Mesenteric fat pad (tissue), 1 donor: ENCODE measurements around the gene CFAP43. TPM values are rescaled to one million over a fixed set of nuclear protein-coding genes. Genes with fewer than 3 reads are reported as not detected.
"Not testable (repeated sequence)": the region's sequence is repeated elsewhere in the genome, so short reads cannot be mapped to it uniquely, and the experiment has no call there.

Experiments used
- DNase-seq: peaks from one replicate; pipeline ENCODE4 v3.0.0-alpha.2; 2020; ENCODE audit warnings: low spot score
- total RNA-seq: library from RNA; stranded (reverse); fragmentation: NEBNext Ultra II Directional; extraction: Animal tissue kit (Norgen Biotek cat#: 25700); gene quantifications from one replicate; pipeline ENCODE4 v1.2.1, GENCODE V29; 2021
- donor health status: DM: yes; HTN: yes; CAD: no.

Gene CFAP43
- total RNA-seq, 1 donor from 2014 or later = 0.06 TPM

DNA sequence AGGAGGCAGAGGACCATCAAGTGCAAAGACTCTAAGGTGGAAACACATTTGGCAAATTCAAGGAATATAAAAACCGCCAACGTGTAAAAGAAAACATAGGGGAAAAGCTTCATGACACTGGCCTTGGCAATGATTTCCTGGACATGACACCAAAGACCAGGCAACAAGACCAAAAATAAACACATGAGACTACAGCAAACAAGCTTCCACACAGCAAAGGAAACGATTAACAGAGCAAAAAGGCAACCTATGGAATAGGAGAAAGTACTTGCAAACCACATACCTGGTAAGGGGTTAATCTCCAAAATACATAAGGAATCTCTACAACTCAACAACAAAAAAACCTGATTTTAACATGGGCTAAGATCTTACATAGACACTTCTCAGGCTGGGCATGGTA, 26.0 kb upstream of the CFAP43 start:
- DNase-seq = no peak

DNA sequence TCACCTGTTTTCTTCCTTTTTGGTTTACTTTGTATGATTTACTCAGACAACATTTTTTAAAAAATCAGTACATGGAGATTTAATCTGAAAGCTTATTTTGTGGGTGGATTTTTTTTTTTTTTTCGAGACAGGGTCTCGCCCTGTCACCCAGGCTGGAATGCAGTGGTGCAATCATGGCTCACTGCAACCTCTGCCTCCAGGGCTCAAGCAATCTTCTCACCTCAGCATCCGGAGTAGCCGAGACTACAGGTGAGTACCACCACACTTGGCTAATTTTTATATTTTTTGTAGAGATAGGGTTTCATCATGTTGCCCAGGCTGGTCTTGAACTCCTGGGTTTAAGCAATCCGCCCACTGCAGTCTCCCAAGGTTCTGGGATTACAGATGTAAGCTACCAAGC, 25.1 kb upstream of the CFAP43 start:
- no peak for DNase-seq

DNA sequence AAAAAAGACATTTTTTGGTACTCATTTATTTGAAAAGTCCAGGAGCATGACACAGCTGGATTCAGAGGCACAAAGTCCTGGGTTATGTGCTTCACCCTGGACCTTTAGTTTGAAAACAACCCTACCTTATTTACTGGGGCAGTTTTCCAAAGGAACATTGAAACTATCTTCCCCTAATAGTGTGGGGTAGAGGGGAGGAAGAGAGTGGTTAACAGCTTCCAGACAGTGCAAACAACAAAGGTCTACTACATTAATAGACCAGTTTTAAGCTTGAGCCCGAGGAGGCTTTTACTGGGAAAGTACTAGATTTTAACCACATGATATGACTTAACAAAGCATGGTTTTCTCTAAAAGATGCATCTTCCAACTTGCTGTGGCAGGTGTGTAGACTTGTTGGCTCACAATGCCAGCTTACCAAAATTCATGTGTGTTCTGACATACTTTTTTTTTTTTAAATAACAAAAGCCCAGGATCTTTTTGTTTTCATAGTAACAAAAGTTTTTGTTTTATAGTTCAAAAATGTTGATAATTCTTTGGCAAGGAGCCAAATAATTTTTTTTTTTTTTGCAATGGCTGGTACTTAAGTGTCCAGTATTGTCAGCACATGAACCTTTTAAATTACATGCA, 24.3 kb upstream of the CFAP43 start:
- no peak for DNase-seq

DNA sequence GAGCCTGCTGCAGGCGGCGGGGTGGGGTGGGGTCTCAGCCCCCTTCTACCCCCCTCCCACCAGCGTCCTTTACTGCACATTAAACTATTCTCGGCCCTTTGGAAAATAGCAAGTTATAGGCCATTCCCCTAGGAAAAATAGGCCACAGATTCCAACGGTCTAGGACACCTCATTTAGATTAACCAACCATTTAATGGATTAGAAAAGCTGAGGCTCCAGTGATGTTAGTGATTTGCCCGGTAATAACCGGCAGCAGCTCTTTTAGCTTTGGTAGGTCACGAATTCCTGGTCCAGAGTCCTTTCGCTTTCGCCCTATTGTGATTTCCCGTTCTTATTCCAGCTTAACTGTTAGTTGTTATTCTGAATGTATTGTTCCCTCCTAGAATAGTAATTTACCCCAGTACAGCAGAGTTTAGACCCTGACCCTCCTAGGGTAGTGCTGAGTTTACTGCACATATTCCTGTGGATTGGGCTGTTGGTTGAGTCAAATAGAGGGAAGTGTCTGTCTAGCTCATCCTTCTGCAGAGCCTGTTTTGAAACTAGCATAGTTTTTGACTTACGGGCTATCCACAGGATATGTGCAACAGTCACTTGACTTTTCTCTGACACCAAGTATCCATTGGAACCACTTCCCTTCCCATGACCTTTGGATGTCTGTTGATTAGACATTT, 23.3 kb upstream of the CFAP43 start:
- no peak for DNase-seq

DNA sequence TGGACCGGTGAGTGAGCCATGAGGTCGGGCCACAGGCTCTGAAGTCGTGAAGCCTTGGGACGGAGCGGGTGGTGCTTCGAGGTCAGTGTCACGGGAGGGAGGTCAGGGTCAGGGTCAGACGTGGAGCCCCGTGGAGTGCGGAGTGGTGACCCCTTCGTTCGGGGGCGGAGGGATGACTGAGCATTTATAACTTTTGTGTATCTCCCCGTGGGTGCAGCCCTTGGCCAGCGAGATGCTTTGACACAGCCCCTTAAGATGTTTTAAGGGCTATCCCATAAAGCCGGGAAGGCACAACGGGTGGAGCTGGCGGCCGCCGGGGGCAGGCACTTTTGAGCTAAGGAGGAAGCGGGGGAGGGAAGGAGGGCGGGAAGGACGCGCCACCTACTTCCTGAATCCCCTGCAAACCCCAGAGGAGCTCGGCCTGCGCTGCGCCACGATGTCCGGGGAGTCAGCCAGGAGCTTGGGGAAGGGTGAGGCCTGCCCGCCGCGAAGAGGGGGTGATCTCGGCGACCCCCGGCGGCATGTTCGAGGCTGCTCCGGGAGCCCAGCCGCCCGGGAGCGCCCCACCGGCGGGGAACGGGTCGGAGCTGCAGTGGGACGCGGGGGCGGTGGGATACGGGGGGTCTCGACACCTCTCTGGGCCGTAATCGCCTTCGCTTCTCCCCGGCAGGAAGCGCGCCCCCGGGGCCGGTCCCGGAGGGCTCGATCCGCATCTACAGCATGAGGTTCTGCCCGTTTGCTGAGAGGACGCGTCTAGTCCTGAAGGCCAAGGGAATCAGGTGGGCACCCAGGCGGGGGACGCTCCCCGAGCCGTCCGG, 22.5 kb upstream of the CFAP43 start, which contains the start of gene GSTO1:
GSTO1 (plus strand) TSS at position 400 of the 818 bp plus-strand sequence; CDS start at position 437, 37 bp downstream.
- peak; percentile 93 for DNase-seq

DNA sequence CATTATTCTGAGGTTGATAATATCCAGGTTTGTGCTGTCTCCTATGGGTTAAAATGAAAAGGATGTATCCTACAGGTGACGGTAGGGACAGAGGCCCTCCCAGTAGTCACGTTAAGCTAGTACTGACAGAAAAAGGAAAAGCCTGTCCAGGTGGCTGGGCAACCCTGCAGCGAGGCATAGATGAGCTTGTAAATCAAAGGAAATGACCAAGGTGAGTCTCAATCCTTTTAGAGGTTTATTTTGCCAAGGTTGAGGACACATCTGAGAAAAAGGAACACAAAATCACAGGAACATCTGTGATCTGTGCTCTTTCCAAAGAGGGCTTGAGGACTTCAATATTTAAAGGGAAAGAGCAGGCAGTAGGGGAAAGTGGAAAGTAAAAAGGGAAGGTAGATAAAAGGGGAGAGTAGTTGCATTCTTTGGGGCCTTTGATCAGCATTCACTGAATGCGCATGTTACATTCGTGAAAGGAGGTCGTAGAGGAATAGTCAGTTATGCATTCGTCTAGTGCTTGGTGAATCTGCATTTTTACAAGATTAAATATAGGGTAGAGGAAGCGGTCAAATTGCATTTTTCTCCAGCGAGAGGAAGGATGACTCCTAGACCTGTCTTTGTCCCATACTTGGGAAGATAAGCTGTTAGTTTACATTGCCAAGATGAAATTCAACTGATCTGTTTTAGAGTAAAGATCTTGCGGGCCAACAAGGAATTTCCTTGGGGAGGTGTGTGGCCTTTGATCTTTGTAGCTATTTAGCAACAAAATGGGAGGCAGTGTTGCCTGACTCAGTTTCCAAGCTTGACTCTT, 21.6 kb upstream of the CFAP43 start:
- DNase-seq = no peak

DNA sequence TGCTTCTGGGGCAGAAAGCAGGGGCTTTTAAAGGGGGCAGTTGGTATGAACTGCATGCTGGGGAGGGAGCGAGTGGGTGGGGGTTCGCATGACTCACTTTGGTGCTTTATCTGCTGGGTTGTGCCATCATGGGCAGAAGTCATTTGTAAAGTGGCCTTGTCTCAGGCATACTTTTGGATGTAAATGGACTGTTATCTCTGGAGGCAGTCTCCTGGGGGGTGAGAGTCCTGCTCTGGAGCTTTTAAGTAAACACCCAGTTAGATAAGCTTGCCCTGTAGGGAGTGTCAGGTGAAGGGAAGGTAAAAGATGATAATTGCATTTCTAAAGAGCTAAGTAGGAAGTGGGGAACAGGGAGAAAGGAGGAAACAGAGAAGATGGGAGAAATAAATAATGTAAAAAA, 20.9 kb upstream of the CFAP43 start:
- no peak for DNase-seq

DNA sequence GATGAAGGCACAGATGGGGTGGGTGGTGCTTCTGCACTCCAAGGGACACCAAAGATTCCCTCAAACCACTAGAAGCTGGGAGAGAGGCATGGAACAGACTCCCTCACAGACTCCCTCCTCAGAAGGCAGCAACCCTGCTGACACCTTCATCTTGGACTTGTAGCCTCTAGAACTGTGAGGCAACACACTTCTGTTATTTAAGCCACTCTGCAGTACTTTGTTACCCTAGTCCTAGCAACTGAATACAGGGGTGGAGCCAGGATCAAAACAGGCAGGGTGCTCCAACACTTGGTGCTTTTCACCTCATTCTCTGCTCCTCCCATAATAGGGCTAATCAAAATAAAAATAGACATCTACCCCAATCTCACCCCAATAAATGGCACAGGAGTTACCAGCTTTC, 20.2 kb upstream of the CFAP43 start:
- DNase-seq = no peak

DNA sequence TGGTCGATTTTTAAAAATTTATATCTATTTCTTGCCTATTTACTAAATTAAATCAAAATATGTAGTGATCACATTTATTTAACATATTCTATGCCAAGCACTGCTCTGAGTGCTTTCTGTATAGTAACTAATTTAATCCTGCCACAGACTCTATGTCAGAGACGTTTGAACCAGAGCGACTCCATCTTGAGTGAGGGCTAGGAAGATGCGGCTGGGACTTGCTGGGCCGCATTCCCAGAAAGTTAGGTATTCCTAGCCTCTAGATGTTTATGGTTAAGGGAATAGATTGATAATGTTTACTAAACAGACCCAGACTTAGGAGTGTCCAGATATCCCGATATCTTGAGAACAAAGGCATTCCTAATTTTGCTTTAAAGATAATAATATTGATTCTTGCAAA, 19.3 kb upstream of the CFAP43 start:
- DNase-seq = no peak

DNA sequence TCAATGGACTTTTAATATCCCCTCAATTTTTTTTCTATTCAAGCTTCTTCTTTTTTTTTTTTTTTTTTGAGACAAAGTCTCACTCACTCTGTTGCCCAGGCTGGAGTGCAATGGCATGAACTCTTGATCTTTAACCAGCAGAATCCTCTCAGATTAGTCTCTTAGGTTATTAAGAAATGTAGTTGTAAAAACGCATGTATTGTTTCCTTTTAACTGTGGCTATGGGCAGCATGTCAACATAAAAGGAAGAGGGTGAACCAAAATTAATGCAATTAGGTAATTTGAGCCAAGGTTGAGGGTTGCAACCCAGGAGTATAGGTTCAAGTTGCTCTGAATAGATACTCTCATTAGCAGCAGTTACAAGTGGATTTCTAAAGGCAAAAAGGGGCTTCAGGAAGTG, 18.2 kb upstream of the CFAP43 start:
- no peak for DNase-seq

DNA sequence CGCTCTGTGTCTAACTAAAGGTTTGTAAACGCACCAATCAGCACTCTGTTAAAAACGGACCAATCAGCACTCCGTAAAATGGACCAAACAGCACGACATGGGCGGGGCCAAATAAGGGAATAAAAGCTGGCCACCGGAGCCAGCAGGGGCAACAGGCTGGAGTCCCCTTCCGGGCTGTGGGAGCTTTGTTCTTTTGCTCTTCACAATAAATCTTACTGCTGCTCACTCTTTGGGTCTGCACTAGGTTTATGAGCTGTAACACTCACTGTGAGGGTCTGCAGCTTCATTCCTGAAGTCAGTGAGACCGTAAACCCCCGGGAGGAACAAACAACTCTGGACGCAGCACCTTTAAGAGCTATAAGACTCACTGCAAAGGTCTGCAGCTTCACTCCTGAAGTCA, 16.8 kb upstream of the CFAP43 start:
- not testable (repeated sequence) for DNase-seq

DNA sequence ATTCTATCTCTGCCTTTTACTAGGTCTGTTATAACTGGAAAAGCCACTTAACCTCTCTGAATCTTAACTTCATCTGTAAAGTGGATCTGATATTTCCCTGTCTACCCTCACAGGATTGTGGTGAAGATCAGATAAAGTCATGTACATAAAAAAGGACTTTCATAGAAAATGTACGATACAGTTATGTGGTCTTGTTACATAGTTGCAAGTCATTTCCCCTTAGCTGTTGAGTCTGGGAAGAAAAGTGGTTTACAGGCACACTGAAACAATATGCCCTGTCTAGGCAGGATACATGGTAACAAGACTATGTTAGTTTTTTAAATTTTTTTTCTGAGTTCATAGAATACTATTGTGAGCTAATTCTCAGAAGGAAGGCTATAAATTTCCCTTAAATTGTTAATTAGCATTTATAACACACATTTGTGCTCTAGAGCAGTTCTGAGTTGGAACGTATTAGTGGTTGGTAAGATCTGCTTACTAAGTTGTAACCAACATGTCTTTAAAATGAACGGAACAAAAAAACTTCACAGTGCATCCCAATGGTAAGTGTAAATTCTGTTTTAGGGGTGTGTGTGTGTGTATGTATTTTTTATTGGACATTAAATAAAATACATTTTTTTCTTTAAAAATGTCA, 15.5 kb upstream of the CFAP43 start:
- DNase-seq = no peak

DNA sequence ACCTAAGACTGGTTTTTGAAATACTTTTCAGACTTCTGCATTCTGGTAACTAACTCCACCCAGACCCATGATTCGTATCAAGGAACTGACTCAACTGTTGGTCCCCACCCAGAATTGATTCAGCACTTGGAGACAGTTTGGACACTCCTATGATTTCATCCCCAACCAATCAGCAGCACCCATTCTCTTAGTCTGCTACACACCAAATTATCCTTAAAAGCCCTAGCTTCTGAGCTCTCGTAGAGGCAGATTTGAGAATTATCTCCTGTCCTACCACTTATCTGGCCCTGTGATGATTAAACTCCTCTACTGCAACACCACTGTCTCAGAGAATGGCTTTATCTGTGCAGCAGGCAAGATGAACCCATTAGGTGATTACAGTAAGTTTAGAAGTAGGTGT, 14.8 kb upstream of the CFAP43 start:
- no peak for DNase-seq

DNA sequence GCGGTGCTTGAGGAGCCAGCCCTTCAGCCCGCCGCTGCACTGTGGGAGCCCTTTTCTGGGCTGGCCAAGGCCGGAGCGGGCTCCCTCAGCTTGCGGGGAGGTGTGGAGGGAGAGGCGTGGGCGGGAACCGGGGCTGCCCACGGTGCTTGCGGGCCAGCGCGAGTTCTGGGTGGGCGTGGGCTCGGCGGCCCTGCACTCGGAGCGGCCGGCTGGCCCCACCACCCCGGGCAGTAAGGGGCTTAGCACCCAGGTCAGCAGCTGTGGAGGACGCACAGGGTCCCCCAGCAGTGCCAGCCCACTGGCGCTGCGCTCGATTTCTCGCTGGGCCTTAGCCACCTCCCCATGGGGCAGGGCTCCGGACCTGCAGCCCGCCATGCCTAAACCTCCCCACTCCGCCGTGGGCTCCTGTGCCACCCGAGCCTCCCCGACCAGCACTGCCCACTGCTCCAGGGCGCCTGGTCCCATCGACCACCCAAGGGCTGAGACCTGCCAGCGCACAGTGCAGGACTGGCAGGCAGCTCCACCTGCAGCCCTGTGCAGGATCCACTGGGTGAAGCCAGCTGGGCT, 13.0 kb upstream of the CFAP43 start:
- DNase-seq = no peak

DNA sequence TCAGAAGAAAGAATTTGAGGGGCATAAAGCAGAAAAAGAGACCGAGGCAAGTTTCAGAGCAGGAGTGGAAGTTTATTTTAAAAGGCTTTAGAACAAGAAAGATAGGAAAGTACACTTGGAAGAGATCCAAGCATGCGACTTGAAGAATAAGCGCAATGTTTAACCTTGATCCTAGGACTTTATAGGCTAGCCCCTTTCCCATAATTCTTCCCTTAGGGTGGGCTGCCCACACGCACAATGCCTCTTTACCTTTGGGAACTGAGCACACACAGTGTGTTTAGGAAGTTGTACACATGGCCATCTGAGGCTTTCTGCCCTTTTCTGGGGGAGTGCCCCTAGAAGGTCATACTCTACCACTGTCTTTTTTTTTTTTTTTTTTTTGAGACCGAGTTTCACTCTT, 11.3 kb upstream of the CFAP43 start:
- no peak for DNase-seq

DNA sequence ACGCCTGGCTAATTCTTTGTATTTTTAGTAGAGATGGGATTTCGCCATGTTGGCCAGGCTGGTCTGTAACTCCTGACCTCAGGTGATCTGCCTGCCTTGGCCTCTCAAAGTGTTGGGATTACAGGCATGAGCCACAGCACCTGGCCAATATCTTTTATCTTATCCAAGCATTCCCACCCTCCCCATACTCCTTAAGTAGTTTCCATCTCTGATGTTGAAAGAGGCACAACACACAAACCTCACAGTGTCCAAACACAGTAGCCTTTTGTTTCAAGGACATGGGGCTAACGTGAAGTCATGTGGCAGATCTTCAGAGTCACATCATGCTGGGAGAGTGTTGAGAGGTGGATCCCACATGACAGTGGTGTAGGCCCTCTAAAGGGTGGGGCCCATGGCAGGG, 10.8 kb upstream of the CFAP43 start:
- not testable (repeated sequence) for DNase-seq

DNA sequence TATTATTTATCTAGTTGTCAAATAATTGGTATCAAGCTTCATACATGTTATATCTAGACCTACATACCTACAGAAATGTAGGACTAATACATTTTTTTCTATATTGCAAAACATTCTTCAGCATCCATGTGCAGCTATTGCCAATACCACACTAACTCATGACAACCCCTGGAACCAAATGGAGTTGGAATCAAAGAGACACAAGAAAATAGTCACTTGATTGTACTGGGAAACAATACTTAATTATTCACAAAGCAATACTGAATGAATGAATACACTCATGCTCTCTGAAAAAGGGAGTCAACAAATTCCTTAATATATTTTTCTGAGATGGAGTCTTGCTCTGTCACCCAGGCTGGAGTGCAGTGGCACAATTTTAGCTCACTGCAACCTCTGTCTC, 10.4 kb upstream of the CFAP43 start:
- DNase-seq = no peak

DNA sequence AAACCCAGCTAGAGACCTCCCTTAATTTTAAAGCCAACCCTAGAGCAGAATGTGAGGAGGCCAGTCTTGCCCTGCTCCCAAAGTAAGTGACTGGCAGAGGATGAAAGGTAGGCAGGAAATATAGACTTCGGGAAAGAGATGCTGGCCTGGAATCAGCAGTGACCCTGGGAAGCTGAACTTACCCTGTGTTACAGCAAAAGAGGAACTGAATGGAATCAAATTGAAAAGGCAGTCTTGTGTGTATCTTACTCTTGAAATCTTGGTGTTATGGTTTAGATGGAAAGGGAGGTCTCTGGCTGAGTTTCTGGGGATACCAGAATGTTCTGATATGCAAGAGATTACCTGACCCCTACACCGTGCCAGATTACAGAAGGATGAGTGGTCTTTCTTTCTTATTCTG, 7.9 kb upstream of the CFAP43 start:
- DNase-seq = no peak

DNA sequence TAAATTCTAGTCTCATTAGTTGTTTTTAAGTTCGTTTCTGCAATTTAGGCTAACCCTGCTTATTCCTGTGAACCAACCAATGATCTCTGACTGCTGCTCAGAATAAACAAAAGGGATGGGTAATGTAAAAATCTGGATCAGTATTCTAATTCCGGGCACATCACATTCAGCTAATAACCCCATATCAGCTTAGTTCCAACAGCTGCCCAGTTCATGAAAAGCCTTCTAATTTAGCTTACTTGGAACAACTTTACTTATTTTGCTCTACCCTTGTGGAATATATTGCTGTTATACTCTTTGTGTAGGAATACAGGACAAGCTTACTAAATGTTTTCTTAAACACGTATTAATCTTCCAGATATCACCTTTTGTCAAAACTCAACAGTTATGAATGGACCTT, 3.6 kb upstream of the CFAP43 start:
- DNase-seq = no peak

DNA sequence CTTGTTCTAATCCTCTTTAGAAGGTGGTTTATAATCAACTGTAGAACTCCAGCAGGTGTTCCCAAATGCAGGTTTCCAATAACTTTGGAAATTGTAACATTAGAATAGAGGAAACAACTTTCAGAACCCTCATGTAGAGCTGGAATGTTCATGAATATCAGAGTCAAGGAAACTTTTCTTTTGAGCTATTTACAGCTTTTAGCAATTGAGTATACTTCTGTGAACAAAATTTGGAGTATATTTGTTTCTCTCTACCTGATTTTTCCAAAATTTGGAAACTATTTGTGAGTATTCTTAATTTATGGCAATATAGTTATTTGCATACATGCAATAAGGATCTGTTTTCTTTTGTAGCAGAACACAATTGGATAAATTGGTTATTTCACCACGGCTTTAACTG, 2.8 kb upstream of the CFAP43 start:
- no peak for DNase-seq

DNA sequence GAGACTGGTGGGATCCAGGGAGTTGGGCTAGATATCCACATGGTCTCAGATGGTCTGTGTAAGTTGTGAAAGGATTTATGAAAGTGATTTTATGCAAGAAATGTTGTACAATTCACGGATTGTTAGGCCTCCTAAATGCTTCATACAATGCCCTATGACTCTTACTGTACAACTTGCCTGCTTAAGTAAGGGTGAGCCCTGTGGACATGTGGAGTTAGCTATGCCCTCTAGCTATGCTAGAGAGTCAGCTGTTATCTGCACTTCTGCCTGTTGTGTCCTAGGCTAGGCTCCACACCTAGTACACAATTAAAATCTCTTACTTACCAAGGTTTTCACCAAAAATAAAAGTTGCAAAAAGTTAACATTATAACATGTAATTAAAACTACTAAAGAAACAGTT, 1.7 kb upstream of the CFAP43 start:
- no peak for DNase-seq
